GM18909 (cell line): Measurements from ENCODE around the gene LIPJ.
A peak's percentile ranks its signal among the peaks of the same experiment; 100 is the strongest.

ENCODE experiments used
- ATAC-seq: cut with Tn5 transposase; IDR thresholded peaks from one replicate; pipeline ENCODE4 v1.9.1; 2021; ENCODE audit warnings: mild to moderate bottlenecking; ENCODE audit not compliant: unreplicated experiment, poor library complexity

LIPJ gene

DNA sequence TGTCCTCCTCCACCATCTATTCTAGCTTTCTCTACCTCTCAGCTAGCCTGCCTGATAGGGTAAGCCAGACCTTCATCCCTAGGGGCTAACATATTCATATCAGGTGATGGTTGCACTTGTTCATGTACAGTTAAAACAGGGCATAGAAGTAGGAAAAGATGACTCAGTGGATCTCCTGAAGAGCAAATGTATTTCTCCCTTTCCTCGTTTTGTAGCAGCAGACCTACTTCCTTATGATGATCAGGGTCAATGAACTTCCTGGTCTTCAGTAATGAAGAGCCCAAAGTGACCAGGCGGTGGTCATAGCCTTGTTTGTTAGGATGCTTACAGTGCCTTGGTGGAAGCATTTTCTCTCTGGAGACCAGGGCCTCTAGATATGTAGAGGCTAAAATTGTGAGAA lies 6.3 kb downstream of the LIPJ start:
- no peak for ATAC-seq

- ATAC-seq = no peak
These were observed 7.9 kb downstream of the LIPJ start for GRCh38 chr10:88594482-88594881.

- ATAC-seq = peak; percentile 80
These were observed 11.5 kb downstream of the LIPJ start for GRCh38 chr10:88598055-88598454.

- no peak for ATAC-seq
These were observed 21.6 kb downstream of the LIPJ start for GRCh38 chr10:88608052-88608732.

DNA sequence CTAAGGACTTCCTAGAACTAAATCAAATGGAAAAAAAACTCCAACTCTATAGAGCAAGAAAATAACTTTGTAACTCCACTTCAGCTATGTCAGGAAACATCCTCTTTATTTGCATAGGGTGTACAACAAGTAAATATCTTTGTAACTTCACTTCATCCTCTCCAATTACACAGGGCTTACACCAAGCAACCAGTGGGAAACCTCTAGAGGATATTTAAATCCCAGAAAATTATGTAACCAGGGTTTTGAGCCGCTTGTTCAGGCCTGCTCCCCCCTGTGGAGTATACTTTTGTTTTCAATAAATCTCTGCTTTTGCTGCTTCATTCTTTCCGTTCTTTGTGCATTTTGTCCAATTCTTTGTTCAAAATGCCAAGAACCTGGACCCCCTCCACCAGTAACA lies 22.2 kb downstream of the LIPJ start:
- ATAC-seq = no peak

- ATAC-seq = no peak
These were observed 29.9 kb downstream of the LIPJ start for GRCh38 chr10:88616250-88616977.

DNA sequence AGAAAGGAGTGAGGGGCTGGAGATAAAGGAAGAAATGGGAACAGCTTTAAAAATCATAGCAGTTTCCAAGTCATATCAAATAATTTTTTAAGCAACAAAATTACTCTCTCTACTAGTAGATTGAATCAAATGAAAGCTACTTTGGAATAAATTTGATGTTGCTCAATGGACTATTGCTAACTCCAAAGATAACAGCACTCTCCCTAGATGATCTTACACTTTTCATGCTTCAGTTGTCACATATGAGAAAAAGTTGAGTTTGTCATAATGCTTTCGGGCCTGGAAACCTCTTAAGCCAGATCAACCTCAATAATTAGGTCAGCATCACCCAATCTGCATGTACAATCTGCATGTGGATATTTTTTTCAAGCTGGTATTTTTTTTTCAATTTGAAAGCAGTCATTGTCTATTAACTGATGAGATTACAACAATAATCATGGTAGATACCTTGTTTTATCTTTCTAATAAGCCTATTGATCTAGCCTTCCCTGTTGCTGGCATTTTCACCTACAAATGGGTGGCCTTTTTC lies 31.3 kb downstream of the LIPJ start:
- no peak for ATAC-seq

GRCh38 chr10:88618496-88618895 lies 31.9 kb downstream of the LIPJ start:
- no peak for ATAC-seq

DNA sequence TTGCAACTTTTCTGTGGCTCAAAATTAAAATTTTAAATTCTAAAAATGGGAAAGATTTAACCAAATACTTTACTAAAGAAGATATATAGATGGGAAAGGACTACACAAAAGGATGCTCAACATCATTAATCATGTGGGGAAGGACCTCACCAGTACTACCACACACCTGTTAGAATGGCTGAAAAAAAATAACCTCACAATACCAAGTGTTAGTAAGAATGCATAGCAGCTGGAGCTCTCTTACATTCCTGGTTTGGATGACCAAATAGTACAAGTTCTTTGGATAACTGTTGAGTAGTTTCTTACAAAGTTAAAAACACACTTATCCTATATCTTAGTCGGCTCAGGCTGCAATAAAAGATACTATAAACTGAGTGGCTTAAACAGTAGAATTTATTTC lies 33.9 kb downstream of the LIPJ start:
- no peak for ATAC-seq

- ATAC-seq = no peak
These were observed 37.3 kb downstream of the LIPJ start for GRCh38 chr10:88623835-88624234.

- no peak for ATAC-seq
These were observed 38.3 kb downstream of the LIPJ start for GRCh38 chr10:88624840-88625239.

- ATAC-seq = no peak
These were observed 53.6 kb downstream of the LIPJ start for GRCh38 chr10:88640186-88640585.

DNA sequence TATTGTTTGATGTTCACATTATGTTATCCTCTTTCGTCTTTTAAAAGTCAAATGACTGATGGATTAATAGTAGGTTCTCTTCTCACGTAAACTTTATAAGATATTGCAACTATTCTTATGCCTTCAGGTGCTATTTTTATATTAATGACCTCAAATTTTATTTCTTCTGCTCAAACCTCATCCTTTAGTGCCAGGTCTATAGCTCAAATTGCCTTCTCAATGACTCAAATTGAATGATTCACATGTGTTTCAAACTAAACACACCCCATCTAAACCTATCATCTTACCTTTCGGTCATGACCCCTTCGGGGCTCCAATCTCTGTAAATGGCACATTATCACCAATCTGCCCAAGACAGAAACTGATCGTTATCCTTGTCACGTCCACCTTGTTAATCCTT lies 55.6 kb downstream of the LIPJ start:
- ATAC-seq = no peak

DNA sequence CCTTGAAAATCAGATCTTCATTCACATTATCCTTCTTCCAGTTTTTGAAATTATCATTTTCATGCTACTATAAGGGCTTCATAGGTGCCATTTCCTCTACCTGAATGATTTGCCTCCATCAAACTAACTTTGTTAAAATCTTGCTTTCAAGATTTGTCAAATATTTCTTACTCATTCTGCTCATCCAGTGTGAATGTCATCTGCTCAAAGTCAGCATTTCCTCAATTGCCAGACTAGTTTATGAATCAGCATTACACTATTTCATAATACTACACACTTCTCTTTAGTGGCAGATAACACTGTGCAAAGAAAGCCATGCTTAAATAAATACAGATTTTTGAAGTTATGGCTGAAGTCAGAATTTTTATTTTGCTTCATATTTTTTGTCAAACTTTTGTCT lies 56.4 kb downstream of the LIPJ start:
- ATAC-seq = no peak

DNA sequence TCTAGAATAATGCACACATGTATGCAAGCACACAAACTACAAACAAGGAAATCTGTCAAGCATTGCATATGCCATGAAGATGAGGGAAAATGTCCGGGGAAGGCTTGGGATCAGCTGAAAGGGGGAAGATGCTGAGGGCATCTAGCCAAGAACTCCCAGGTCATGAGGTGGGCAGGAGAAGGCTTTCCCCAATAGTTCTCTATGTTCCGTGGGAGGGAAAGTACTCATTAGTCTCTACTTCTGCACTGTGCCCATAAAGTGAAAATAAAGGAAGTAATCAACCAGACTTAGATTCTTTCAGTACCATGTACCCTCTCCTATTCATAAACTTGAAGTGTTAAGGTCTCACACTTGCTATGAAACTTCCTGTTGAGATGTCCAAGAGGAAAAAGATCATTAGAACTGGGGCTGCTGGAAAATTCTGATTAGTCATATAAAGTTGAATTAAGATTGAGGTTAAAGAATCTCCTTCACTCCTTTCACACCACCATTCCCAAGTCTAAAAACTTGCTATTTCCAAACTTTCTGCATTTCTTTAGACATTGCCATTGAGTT lies 60.6 kb downstream of the LIPJ start:
- no peak for ATAC-seq

DNA sequence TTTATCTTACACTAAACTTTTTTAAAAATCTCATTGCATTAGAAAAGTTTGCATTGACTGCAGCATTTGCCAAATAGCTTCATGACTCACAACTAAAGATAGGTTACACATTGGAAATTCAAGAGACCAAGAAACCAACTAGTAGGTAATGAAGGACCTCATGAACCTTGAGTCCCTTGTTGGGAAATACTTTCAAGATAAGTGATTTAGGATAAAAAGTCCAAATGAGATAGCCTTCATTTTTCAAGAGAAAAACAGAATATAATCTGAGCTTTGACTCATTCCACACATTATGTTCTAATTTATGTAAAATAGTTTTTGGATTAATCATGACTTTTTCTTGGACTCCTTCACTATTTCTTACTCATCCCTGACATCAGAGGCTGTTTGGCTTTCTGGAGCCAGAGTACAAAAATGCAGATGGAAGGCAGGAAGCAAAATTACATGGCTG lies 64.6 kb downstream of the LIPJ start:
- ATAC-seq = no peak

DNA sequence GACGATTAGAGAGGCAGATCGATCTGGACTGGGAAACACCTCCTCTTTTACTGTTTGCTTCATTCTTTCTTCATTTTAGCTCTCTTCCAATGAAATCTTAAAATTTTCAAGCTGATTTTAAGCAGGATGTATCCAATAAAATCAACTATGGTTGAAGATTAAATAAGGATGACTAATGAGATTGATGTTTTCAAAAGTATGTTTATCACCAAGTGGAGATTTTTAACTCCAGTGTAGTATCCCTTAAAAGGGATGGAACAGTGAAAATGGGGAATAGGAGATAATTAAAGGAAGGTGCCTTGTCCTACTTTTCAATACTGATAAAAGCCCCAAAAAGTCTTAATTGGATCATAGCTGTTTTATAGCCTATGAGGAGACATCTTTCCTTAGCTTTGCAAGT lies 66.1 kb downstream of the LIPJ start:
- ATAC-seq = no peak
